GM19467 (cell line): ENCODE data around the gene EIF2B5.
A peak's percentile ranks its signal among the peaks of the same experiment; 100 is the strongest.
"Not testable (repeated sequence)": the region's sequence is repeated elsewhere in the genome, so short reads cannot be mapped to it uniquely, and the experiment has no call there.

Experiments
- ATAC-seq: cut with Tn5 transposase; IDR thresholded peaks from one replicate; pipeline ENCODE4 v1.9.1; 2021; ENCODE audit warnings: mild to moderate bottlenecking, moderate library complexity; ENCODE audit not compliant: unreplicated experiment

EIF2B5 gene

DNA sequence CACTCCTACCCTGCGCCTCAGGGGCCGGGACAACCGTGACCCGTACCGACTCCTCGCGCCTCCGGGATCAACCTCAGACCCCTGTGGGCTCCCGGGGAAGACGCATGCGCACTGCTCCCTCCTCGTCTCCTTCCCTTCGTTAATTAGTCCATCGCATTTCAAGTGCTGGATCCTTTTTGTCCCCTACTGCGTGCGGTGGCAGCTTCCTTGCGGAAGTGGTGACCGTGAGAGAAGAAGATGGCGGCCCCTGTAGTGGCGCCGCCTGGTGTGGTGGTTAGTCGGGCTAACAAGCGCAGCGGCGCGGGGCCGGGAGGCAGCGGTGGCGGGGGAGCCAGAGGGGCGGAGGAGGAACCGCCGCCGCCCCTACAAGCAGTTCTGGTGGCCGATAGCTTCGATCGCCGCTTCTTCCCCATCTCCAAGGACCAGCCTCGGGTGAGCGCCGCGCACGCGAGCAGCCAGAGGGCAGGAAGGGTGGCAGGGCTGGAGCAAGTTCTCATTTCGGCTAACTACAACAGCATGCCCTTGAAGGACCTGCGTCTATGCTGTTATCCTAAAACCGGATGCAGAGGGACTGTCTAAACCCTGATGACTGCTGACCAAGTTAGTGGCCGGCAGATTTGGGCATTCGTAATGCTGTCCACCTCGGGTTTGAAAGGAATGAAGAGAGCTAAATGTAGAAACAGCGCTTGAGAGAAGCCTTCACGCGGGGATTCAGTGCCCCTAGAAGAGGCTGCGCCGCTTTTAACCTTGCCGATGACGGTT lies at the start of gene EIF2B5:
Gene EIF2B5 (plus strand): TSS at position 210 of the 762 bp plus-strand sequence. CDS start 28 bp downstream, at position 238.
- ATAC-seq, result peak; percentile 84

DNA sequence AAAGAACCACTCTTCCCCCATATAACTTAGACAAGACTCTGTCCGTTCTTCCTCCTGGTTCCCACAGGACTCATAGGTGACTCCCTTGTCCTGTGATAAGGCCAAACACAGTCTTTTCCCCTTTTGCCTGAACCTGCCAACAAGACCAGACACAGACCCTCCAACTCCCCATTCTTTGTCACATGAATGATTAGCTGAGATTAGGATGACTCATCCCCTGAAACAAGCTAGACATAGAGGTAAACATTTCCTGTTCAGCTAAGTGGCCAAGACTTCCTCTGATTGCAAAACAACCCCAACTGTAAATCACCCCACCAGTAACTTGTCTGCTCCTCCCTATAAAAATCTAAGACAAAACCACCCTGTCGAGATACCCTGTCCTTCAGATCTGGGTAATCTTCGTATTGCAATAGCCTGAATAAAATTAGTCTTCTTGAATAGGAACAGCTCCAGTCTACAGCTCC lies 49.7 kb upstream of the EIF2B5 start:
- ATAC-seq, result no peak

DNA sequence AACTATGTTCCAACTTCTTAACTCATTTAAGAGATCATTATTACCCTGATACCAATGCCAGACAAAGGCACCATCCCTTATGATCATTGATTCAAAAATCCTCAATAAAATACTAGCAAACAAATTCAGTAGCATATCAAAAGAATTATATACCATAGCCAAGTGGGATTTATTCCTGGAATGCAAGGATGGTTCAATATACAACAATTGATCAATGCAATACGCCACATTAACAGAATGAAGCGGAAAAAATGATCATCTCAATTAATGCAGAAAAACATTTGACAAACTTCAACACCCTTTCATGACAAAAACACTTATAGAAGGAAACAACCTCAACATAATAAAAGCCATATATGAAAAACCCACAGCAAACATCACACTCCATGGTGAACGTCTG lies 43.0 kb upstream of the EIF2B5 start:
- no peak for ATAC-seq

DNA sequence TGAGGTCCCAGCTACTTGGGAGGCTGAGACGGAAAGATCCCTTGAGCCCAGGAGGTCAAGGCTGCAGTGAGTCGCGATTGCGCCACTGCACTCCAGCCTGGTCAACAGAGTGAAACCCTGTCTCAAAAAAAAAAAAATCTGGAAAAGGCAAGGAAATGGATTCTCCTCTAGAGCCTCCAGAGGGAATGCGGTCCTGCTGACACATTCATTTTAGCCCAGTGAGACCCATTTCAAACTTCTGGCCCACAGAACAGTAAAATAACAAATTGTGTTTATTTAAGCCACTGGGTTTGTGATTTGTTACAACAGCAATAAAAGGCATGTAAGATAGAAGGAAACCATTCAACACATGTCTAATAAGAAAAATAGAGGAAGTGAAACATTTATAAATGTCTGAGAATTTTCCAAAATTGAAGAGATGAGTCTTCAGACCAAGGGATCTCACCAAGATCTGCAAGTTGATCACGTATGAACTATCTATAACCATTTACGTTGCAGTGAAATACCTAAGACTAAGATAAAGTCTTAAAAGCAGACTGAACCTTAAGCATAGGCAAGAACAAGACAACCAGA lies 38.3 kb upstream of the EIF2B5 start, which contains the start of gene HTR3E:
Gene HTR3E (plus strand): TSS at position 254 of the 573 bp plus-strand sequence. CDS start 466 bp downstream, outside the sequence.
- no peak for ATAC-seq

DNA sequence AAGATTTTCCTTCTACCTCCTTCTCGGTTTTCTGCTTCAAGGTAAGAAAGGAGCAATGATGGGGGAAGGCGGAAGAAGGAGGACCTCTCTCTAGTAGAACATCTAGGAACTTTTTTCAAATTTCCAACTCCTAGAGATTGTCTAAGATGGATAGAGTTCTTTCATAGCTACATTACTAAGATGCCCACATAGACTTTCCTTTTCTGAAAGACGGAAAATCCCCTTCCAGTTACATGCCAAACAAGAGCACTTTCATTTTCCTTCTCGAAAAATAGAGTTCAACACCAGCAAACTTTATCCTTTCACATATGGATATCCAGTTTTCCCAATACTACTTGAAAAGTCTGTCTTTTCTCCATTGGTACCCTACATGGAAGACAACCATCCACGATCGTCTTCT lies 37.6 kb upstream of the EIF2B5 start:
- no peak for ATAC-seq

DNA sequence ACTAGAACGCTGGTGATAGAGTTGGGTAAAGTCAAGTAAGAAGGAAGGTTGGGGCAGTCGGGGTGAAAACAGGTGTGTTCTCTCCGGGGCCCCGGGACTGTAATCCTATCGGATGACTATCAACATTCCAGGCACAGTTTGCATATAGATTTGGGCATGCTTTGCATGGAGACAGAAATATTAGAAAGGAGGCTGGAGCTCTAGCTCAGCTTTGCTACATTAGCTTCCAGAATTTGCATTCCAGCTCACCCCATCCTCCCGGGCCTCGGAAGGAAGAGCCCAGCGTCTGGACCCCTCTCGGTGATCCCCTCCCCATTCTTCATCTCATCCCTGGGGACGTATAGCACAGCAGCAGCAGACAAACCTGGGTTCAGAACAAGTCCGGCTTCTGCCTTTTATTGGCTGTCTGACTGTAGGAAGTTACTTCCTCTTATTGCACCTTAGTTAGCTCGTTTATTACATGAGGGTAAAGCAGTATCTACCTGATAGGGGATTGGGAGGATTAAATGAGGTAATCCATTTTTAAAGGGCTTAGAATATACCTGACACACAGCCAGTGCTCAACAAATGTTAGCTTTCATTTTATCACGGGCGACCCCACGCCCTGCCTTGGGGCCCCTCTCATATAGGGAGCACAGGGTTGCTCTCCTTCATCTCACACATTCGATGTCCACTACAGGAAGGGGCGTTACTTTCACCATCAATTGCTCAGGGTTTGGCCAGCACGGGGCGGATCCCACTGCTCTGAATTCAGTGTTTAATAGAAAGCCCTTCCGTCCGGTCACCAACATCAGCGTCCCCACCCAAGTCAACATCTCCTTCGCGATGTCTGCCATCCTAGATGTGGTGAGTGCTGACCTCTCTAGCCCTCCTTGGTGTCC lies 35.1 kb upstream of the EIF2B5 start:
- ATAC-seq, result no peak

DNA sequence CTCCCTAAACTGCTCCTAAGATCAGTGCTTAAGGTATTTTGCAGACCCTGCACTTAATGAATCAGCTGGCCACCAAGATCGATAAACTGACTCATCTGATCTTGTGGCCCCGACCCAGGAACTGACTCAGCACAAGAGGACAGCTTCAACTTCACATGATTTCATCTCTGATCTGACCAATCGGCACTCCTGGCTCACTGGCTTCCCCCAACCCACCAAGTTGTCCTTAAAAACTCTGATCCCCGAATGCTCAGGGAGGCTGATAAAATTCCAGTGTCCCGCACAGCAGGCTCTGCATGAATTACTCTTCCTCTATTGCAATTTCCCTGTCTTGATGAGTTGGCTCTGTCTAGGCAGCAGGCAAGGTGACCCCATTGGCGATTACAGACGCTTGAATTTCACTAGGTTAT lies 24.8 kb upstream of the EIF2B5 start:
- no peak for ATAC-seq

DNA sequence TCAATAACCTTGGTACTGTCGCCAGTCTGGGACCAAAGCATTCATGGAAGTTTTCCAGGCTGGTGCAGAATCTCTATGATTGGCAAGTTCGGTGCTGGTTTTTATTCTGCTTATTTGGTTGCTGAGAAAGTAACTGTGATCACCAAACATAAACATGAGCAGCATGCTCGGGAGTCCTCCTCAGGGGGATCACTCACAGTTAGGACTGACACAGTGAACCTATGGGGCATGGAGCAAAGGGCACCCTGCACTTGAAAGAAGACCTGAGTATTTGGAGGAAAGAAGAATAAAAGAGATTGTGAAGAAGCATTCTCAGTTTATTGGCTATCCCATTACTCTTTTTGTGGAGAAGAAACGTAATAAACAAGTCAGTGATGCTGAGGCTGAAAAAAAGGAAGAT lies 19.1 kb upstream of the EIF2B5 start:
- no peak for ATAC-seq

DNA sequence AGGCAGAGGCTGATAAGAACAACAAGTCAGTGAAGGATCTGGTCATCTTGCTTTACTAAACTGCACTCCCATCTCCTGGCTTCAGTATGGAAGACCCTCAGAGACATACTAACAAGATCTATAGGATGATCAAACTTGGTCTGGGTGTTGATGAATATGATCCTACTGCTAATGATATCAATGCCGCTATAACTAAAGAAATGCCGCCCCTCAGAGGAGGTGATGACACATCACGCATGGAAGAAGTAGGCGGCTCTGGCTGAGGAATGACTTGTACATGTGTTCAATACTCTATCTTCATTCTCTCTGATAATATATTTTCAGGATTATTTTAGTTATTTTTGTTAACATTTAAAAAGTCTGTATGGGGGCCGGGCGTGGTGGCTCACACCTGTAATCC lies 17.5 kb upstream of the EIF2B5 start:
- ATAC-seq, result no peak

DNA sequence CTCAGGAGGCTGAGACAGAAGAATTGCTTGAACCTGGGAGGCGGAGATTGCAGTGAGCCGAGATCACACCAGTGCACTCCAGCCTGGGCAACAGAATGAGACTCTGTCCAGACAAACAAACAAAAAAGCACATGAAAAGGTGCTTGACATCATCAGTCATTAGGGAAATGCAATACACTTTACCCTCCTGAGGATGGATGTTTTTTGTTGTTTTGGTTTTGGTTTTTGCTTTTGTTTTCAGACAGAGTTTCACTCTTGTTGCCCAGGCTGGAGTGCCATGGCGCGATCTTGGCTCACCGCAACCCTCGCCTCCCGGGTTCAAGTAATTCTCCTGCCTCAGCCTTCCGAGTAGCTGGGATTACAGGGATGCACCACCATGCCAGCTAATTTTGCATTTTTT lies 14.1 kb upstream of the EIF2B5 start:
- not testable (repeated sequence) for ATAC-seq

DNA sequence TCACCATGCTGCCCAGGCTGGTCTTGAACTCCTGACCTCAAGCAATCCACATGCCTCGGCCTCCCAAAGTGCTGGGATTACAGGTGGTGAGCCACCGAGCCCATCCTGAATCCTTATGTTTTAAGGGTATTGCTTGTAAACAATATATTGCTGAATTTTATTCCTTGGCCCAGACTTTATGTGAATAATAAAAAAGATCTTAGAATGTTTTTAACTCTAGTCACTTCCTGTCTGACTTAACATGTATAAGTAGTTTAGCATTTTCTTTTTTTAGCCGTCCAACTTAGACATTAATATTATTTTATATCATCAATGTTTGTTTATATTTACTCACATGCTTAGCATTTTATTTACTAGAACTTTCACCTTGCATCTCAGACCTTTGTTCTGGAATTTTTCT lies 9.2 kb upstream of the EIF2B5 start:
- ATAC-seq, result no peak

DNA sequence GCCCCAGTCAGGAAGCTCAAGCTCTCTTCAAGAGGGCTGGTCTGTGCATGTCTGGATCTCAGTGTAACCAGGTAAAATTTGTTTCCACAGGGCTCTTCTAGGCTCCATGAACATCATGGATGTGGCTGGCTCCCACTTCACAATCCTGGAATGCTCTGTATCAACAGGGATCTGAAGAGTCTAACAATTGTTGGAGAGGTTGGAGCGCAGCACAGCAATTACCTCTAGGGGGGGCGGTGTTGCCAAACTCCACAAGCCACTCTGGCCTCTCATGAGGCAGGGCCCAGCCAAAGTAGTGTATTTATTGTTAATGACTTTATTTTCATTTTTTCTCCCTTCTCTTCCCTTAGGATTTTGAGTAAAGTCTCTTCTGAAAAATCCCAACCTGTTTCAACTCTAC lies 6.1 kb upstream of the EIF2B5 start:
- ATAC-seq, result no peak

DNA sequence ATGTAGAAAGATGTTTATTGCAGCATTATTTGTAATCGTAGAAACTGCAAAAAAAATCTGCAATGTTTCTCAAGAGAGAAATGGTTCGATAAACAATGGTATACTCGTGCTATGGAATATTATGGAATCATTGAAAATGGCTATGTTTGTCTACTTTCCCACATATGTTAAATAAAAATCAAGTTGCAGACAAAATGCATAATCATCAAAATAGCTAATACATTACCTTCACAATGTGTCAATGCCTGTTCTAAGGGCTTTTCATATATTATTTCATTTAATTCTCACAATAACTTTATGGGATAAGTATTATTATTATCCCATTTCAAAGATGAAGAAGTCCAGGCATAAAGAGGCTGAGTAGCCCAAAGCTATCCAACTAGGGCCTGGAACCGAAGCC lies 2.2 kb upstream of the EIF2B5 start:
- ATAC-seq, result no peak

DNA sequence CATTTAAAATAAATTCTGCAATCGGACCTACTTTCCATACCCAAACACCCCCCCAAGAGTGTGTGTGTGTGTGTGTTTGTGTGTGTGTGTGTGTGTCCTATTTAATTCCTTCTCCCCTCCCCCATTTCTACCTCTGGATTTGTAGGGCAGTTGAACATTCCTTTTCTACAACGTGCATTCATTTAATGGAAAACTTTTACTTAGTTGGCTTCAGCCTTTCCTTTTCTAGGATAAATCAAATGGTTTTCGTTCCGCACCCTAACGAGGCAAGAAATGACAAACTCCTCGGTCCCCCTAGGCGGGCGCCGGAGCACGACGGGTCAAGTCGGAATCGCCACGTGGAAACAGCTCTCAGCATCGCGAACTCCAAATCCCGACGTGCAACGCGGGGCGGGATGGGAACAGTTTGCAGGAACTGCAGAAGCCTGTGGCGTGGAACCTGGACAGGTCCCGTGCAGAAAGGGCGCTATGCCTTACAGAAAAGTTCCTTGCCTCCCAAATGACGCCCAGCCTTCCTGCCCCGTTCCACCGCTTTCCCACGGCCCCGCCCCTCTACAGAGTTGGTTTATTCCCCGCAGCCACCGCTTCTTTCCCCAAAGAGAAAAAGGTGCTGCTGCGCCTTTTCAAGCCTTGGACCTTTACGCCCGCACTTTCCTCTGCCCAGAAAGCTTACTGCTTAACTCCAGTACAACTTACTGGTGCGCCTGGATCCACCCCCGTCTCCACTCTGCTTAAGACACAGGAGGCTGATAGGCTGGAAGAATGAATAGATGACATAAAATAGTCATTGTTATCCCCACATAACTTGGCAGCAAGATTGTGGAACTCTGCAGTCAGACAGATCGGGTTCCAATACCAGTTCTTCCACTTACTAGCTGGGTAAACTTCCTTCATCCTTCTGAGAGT lies 1.1 kb upstream of the EIF2B5 start:
- no peak for ATAC-seq

DNA sequence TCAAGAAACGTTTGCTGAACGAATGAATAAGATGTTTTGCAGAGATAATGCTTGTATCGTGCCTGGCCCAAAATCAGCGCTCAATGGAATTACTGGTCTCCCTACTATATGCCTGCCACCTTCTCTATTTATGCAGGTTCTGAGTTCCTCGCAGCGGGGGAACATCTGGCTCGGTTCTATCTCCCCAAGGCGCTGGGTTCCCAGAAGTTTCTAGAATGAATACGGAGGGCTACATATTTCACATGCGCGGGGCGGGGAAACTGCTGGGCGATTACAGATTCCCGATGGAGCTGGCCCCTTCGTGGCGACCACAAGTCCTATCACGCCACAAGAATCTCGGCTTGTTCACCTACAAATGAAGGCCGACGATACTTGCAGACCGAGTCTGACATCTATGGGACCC lies 411 bp upstream of the EIF2B5 start:
- no peak for ATAC-seq

DNA sequence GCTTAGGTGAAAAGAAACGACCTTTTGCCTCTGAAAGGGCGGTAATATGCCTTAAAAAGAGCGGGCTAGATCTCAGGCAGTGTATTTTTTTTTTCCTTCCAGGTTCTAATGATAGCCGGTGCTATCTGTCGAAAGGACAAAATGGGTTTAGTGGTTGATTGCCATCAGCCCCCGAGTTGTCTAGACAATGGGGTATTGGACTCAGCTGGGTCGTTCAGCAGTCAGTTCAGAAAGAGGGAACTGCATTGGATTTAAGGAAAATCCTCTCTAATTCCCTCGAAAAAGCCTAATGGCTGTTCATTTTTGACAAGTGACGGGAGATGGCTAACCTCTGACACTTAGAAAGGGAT lies 728 bp downstream of the EIF2B5 start:
- ATAC-seq, result no peak

DNA sequence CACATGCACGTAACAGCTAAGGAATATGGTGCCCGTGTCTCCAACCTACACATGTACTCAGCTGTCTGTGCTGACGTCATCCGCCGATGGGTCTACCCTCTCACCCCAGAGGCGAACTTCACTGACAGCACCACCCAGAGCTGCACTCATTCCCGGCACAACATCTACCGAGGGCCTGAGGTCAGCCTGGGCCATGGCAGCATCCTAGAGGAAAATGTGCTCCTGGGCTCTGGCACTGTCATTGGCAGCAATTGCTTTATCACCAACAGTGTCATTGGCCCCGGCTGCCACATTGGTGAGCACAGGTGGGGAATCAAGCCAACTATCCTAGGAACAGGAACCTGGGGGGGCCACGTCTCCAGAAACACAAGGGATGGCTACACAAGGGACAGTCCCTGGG lies 5.3 kb downstream of the EIF2B5 start:
- ATAC-seq, result no peak

DNA sequence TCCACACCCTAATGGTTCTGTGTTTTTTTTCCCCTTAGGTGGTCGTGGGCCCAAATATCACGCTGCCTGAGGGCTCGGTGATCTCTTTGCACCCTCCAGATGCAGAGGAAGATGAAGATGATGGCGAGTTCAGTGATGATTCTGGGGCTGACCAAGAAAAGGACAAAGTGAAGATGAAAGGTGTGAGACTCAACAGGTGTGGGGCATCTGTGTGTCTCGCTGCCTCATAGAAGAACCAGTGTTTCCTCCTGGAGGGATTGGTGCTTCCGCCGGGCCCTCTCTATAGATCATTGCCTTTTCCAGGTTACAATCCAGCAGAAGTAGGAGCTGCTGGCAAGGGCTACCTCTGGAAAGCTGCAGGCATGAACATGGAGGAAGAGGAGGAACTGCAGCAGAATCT lies 7.0 kb downstream of the EIF2B5 start:
- no peak for ATAC-seq

DNA sequence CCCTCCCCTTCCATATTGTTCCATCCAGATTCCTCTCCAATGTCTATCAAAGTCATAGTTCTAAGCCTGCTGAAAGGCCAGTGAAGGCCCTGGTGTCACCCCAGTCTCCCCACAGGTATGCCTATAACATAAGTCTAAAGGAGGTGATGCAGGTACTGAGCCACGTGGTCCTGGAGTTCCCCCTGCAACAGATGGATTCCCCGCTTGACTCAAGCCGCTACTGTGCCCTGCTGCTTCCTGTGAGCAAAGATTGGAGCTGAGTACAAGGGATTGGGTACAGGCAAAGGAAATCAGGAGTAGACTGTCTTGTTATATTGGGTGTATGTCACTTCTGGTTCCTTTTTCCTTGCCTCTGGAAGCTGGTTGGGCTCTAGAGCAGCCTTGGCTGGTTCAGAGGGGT lies 8.2 kb downstream of the EIF2B5 start:
- ATAC-seq, result no peak

DNA sequence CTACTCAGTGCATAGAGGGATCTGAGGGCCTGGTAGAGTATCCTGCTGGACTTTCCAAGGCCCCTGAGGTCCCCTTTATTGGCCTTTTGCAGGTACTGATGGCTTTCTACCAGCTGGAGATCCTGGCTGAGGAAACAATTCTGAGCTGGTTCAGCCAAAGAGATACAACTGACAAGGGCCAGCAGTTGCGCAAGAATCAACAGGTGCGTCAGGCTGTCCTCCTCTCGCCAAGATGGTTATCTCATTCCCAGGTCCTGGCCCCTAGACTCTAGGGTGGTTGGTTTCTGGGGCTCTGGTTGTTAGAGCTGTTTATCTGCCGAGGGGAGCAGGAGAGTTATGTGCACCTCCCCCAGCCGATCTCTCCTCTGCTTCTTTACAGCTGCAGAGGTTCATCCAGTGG lies 9.3 kb downstream of the EIF2B5 start:
- no peak for ATAC-seq

DNA sequence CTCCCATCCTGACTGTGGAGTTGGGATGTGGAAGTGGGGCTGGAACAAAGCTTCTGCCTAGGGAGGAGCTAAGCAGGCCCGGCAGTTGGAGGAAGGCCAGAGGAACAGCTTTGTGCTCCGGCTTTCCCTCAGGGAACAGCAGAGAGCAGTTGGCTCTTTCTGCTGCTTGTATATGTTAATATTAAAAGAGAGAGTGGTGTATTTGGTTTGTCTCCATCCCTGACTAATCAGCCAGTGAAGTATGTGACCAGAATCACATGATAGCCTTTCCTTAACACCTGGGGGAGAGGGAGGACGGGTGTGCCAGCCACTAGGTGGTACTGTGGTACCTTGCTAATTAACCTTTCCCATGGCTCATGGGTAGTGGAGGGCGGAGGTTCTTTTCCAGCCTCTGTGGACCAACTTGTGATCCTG lies 10.0 kb downstream of the EIF2B5 start:
- no peak for ATAC-seq
